ENCODE data around the gene CACNA2D4.

CACNA2D4 gene

DNA sequence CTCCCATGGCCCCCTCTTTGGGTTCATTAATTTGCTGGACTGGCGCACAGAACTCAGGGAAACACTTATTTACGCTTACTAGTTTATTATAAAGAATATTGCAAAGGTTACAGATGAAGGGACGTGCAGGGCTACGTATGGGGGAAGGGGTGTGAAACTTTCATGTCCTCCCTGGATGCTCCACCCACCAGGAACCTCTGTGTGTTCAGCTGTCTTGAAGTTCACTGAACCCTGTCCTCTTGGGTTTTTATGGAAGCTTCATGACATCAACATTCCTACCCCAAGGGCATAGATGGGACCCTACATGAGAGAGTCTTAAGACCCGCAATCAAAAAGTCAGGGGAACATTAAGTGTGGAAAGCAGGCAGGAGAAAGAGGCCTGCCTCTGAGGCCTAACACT lies 169.4 kb downstream of the CACNA2D4 start:
- H3K4me1 ChIP-seq, result no peaks in the 10 kb centered on the region
- TF ChIP-seq, protein P1, sequence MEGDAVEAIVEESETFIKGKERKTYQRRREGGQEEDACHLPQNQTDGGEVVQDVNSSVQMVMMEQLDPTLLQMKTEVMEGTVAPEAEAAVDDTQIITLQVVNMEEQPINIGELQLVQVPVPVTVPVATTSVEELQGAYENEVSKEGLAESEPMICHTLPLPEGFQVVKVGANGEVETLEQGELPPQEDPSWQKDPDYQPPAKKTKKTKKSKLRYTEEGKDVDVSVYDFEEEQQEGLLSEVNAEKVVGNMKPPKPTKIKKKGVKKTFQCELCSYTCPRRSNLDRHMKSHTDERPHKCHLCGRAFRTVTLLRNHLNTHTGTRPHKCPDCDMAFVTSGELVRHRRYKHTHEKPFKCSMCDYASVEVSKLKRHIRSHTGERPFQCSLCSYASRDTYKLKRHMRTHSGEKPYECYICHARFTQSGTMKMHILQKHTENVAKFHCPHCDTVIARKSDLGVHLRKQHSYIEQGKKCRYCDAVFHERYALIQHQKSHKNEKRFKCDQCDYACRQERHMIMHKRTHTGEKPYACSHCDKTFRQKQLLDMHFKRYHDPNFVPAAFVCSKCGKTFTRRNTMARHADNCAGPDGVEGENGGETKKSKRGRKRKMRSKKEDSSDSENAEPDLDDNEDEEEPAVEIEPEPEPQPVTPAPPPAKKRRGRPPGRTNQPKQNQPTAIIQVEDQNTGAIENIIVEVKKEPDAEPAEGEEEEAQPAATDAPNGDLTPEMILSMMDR (IDR thresholded peaks at IDR 0.05; ENCODE audit: low read depth, low read length), result no peak
- no peak for DNase-seq
- no peak overlapping the region for H3K4me3 ChIP-seq (ENCODE audit: low read depth, low read length)
- H3K36me3 ChIP-seq, result peaks cover under 1% of the 10 kb centered on the region
- H3K9me3 ChIP-seq, result no peaks in the 10 kb centered on the region
- no peaks in the 10 kb centered on the region for H3K27me3 ChIP-seq

DNA sequence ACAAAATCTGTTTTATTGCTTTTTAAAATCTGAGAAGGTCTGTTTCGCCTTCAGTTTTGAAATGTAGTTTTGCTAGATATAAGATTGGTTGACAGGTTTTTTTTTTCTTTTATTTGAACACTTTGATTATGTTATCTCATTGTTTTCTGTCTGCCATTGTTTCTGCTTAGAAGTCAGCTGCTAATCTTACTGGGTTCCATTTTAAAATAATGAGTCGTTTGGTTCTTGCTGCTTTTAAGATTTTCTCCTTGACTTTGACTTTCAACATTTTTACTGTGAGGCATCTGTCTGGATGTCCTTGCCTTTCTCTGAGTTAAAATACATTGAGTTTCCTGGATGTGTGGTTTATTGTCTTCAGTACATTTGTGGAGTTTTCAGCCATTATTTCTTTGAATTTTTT lies 170.8 kb downstream of the CACNA2D4 start:
- no peaks in the 10 kb centered on the region for H3K4me1 ChIP-seq
- no peaks in the 10 kb centered on the region for H3K9me3 ChIP-seq
- no peaks in the 10 kb centered on the region for H3K36me3 ChIP-seq
- H3K4me3 ChIP-seq (ENCODE audit: low read depth, low read length), result no peak overlapping the region
- TF ChIP-seq, protein P1 (IDR thresholded peaks at IDR 0.05; ENCODE audit: low read depth, low read length), result no peak
- H3K27me3 ChIP-seq, result no peaks in the 10 kb centered on the region
- no peak for DNase-seq

GRCh38 chr12:1744932-1745331 lies 173.5 kb downstream of the CACNA2D4 start:
- Histone ChIP-seq H3K36me3 (no peaks in the 10 kb centered on the region), H3K9me3 (no peaks in the 10 kb centered on the region), H3K4me3 (ENCODE audit: low read depth, low read length) (no peak overlapping the region), H3K27me3 (no peaks in the 10 kb centered on the region), H3K4me1 (peaks cover 3% of the 10 kb centered on the region)
- no peak for DNase-seq
- TF ChIP-seq, protein P1 (IDR thresholded peaks at IDR 0.05; ENCODE audit: low read depth, low read length), result no peak

All from BE2C (cell line).